Measurements from ENCODE around the gene SVBP. TPM values are rescaled to one million over a fixed set of nuclear protein-coding genes. Genes with fewer than 3 reads are reported as not detected.
A peak's percentile ranks its signal among the peaks of the same experiment; 100 is the strongest.

Gene SVBP
- total RNA-seq, 1 donor from 2014 or later = 7.3 TPM

DNA sequence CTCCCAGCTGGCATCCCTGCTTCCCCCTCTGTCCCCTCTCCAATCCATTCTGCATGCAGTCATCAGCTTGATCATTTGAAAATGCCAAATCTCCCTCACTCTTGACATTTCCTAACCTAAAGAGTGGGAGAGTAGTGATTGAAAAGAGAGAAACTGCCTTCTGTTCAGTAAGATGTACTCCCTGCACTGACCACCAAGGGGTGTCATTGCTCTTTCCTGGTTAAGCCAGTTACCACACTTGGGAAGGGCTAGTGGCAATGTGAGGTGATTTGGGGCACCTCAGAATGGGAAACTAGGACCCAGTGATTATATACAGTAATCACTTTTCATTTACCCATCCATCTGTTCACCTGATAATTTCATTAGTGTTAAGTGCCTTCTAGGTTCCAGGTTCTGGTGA lies 39.3 kb downstream of the SVBP start:
- Mint-ChIP-seq H3K27me3 (no peaks in the 10 kb centered on the region), H3K27ac (no peak overlapping the region), H3K36me3 (ENCODE audit: low read depth) (peaks cover 63% of the 10 kb centered on the region), H3K4me1 (peaks cover 27% of the 10 kb centered on the region), H3K9me3 (no peaks in the 10 kb centered on the region), H3K4me3 (no peak overlapping the region)
- intact Hi-C loops (cut with micrococcal nuclease) = loop anchor here (1.0 kb wide), 1 partner anchor 295 kb away; no protein-coding TSS in a partner anchor
- peak; percentile 83 for DNase-seq

- intact Hi-C loops (cut with micrococcal nuclease) = no loop called here
- Mint-ChIP-seq H3K4me3 (no peak overlapping the region), H3K27ac (no peak overlapping the region), H3K36me3 (ENCODE audit: low read depth) (peaks cover 61% of the 10 kb centered on the region), H3K9me3 (no peaks in the 10 kb centered on the region), H3K4me1 (peaks cover 31% of the 10 kb centered on the region), H3K27me3 (no peaks in the 10 kb centered on the region)
- DNase-seq = no peak
Observed at GRCh38 chr1:42776502-42776901, 40.7 kb downstream of the SVBP start.

GRCh38 chr1:42774928-42775526 lies 42.2 kb downstream of the SVBP start:
- Mint-ChIP-seq H3K27me3 (no peaks in the 10 kb centered on the region), H3K4me1 (peaks cover 30% of the 10 kb centered on the region), H3K4me3 (no peak overlapping the region), H3K27ac (no peak overlapping the region), H3K36me3 (ENCODE audit: low read depth) (peaks cover 59% of the 10 kb centered on the region), H3K9me3 (no peaks in the 10 kb centered on the region)
- intact Hi-C loops (cut with micrococcal nuclease) = no loop called here
- DNase-seq = no peak

- Mint-ChIP-seq H3K9me3 (no peaks in the 10 kb centered on the region), H3K4me1 (peaks cover 33% of the 10 kb centered on the region), H3K4me3 (no peak overlapping the region), H3K27me3 (no peaks in the 10 kb centered on the region), H3K36me3 (ENCODE audit: low read depth) (peaks cover 56% of the 10 kb centered on the region), H3K27ac (peak overlapping the region; percentile 39)
- intact Hi-C loops (cut with micrococcal nuclease) = no loop called here
- no peak for DNase-seq
Observed at GRCh38 chr1:42773420-42773819, 43.8 kb downstream of the SVBP start.

GRCh38 chr1:42769811-42770210 lies 47.4 kb downstream of the SVBP start:
- H3K27me3 Mint-ChIP-seq = no peaks in the 10 kb centered on the region
- H3K36me3 Mint-ChIP-seq (ENCODE audit: low read depth) = peaks cover 32% of the 10 kb centered on the region
- H3K4me3 Mint-ChIP-seq = no peak overlapping the region
- intact Hi-C loops (cut with micrococcal nuclease) = loop anchor here (5.0 kb wide), 2 partner anchors 152 to 433 kb away; partner anchors contain the start of gene FOXJ3
- H3K27ac Mint-ChIP-seq = no peak overlapping the region
- H3K4me1 Mint-ChIP-seq = peaks cover 31% of the 10 kb centered on the region
- H3K9me3 Mint-ChIP-seq = no peaks in the 10 kb centered on the region
- DNase-seq = no peak

DNA sequence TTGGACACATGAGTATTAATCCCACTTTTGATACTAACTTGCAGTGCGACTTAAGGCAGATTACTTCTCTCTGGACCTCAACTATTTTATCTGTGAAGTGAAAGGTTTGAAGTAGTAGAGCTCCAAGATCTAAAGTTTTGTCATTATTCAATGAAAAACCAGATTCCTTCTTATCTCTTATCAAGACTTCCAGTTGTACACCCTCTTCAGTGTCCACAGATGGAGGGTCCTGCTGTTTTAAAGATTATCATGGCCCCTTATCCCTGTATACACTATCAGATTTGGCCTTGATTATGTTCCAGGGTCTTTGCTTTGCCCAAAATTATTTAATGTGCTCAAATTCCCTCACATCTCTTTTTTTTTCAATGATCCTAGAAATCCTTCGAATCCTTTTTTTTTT lies 49.0 kb downstream of the SVBP start:
- Mint-ChIP-seq H3K9me3 (no peaks in the 10 kb centered on the region), H3K36me3 (ENCODE audit: low read depth) (peaks cover 21% of the 10 kb centered on the region), H3K4me1 (peaks cover 27% of the 10 kb centered on the region), H3K27ac (peak overlapping the region; percentile 93), H3K4me3 (no peak overlapping the region), H3K27me3 (no peaks in the 10 kb centered on the region)
- DNase-seq = no peak
- intact Hi-C loops (cut with micrococcal nuclease) = loop anchor here (5.0 kb wide), 2 partner anchors 154 to 431 kb away; partner anchors contain the start of gene FOXJ3

DNA sequence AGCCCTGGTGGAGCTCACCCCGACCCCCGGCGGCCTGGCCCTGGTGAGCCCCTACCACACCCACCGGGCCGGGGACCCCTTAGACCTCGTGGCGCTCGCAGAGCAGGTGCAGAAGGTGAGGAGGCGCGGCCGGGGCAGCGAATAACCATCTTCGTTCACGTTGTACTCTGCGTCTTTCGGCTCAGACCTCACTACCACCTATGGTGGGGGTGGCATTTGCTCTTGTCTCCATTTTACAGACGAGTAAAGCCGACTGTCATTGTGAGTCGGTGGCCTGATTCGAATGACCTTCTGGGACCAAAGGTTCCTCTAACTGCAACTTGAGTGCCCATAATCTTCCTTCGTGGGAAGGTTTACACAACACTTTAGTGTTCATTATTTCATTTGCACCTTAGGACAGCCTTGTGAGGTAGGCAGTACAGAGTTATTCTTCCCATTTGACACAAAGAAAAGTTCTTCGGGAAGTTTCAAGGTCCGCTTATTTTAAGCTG lies 49.6 kb downstream of the SVBP start:
- Mint-ChIP-seq H3K27me3 (no peaks in the 10 kb centered on the region), H3K4me1 (peaks cover 26% of the 10 kb centered on the region), H3K36me3 (ENCODE audit: low read depth) (peaks cover 19% of the 10 kb centered on the region), H3K9me3 (no peaks in the 10 kb centered on the region), H3K27ac (peak overlapping the region; percentile 93), H3K4me3 (no peak overlapping the region)
- intact Hi-C loops (cut with micrococcal nuclease) = loop anchor here (1.0 to 5.0 kb wide), 7 partner anchors 50 to 430 kb away; partner anchors contain the start of genes CCDC30, ERMAP, FOXJ3 and SVBP
- DNase-seq = no peak

DNA sequence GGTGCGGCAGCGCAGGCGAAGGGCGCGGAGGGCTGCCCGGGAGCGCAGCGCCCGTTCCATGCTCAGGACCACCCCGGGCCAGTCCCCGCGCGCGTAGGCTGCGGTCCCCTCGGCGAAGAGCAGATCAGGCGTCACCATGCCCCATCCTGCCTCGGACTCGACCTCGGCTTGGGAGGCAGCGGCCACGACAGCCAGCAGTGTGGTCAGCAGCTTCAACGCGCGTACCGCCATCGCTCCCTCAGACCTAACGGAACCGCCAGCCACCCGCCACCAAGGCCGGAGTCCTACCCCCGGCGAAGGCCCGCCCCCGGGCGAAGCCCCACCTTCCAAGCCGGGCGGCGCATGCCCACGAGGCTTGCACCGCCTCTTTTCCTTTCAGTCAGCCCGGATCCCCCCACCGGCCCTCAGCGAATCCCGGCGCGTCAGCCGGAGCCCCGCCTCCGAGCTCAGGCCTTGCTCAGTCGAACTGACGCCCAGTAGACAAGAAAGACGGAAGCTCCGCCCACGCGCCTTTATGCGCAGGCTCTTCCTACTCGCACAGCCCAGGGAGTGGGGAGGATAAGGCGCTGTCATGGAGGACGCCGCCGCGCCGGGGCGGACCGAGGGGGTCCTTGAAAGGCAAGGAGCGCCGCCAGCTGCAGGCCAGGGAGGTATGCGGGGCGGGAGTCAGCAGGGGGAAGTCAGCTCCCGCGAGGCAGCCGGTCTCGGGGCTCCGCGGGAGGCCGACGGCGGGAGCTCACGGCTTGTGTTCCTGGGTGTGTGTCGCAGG lies 50.3 kb downstream of the SVBP start, which contains the start of the genes C1orf50 and P3H1:
Gene C1orf50, plus strand, starts transcription at position 509 of the 769 bp plus-strand sequence. Its CDS starts 63 bp downstream, at position 572.
Gene P3H1, minus strand, starts transcription at position 288 of the 769 bp plus-strand sequence. Its CDS starts 57 bp downstream, at position 231.
- H3K4me3 Mint-ChIP-seq = no peak within 1 kb of the TSS
- no peaks in the 10 kb centered on the region for H3K27me3 Mint-ChIP-seq
- peaks cover 25% of the 10 kb centered on the region for H3K4me1 Mint-ChIP-seq
- H3K36me3 Mint-ChIP-seq (ENCODE audit: low read depth) = peaks cover 19% of the 10 kb centered on the region
- peak; percentile 100 for DNase-seq
- peak within 1 kb of the TSS; percentile 93 for H3K27ac Mint-ChIP-seq
- no peaks in the 10 kb centered on the region for H3K9me3 Mint-ChIP-seq
- intact Hi-C loops (cut with micrococcal nuclease) = loop anchor here (1.0 to 5.0 kb wide), 8 partner anchors 50 to 430 kb away; partner anchors contain the start of genes CCDC30, ERMAP, FOXJ3 and PPIH

DNA sequence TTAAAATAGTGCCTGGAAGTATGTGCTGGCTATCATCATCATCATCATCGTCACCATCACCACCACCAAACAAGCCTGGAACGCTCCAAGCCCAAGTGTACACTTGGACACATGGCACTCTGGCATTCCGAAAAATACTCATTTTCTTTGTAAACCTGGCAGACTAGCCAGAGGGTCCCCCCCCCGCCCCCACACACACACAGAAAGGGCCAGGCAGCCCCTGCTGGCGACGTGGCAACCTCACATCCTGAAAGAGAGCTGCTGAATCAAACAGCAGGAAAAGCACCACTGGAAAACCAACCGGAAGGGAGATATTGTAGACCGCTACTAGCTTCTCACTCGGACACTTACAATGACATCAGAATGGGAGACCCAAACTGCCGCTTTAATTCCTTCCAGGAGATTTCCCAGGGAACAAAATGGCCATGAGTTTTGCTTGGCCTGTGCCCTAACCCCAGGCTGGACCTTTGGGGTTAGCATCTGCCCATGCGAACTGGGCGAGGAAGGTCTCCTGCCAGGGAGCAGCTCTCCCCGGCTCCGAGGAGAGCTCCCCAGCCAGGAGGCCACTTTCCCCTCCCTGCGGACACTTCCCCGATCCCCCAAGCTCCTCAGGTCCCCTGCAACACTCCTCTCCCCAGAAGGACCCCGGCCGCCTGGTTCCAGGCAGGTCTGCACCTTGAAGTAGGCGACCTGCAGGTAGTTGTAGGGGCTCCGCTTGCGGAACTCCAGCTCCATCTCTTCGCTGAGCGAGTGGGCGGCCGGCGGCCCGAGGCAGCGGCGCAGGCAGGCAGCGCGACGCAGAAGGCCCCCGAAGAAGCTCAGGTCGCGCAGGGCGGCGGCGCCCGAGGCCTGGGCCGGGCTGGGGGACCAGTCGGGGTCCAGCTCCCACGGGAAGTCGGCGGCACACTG lies 51.1 kb downstream of the SVBP start:
- Mint-ChIP-seq H3K9me3 (no peaks in the 10 kb centered on the region), H3K27ac (no peak overlapping the region)

GRCh38 chr1:42765269-42765668 lies 51.9 kb downstream of the SVBP start:
- intact Hi-C loops (cut with micrococcal nuclease) = loop anchor here (5.0 kb wide), 2 partner anchors 157 to 428 kb away; partner anchors contain the start of gene FOXJ3
- no peaks in the 10 kb centered on the region for H3K27me3 Mint-ChIP-seq
- no peaks in the 10 kb centered on the region for H3K9me3 Mint-ChIP-seq
- no peak for DNase-seq
- H3K27ac Mint-ChIP-seq = no peak overlapping the region
- peaks cover 15% of the 10 kb centered on the region for H3K36me3 Mint-ChIP-seq (ENCODE audit: low read depth)
- H3K4me1 Mint-ChIP-seq = peaks cover 21% of the 10 kb centered on the region
- H3K4me3 Mint-ChIP-seq = no peak overlapping the region

More for the DNA sequence above, 51.1 kb downstream of the SVBP start:
- intact Hi-C loops (cut with micrococcal nuclease) = loop anchor here (1.0 to 5.0 kb wide), 4 partner anchors 108 to 429 kb away; partner anchors contain the start of genes CCDC30, FOXJ3 and PPIH
- Mint-ChIP-seq H3K4me3 (no peak overlapping the region), H3K4me1 (peaks cover 25% of the 10 kb centered on the region), H3K27me3 (no peaks in the 10 kb centered on the region), H3K36me3 (ENCODE audit: low read depth) (peaks cover 18% of the 10 kb centered on the region)
- DNase-seq = peak; percentile 76

DNA sequence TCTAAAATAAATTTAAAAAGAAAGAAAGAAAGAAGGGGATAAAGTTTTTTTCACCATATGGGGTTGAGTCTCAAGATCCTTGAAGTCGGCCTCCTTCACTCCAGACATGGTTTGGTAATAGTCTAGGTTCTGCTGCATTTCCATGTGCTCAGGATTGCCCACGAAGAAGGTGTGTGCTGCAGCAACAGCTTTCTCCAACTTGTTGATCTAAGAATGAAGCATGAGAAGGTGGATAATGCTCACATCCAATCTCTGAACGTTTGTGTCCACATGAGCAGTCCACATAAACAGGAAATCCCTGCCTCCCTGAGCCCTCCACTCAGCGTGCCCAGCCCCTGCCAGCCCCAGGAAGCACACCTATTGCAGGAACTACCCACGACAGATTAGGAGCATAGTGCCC lies 54.9 kb downstream of the SVBP start:
- peaks cover 22% of the 10 kb centered on the region for H3K36me3 Mint-ChIP-seq (ENCODE audit: low read depth)
- no peaks in the 10 kb centered on the region for H3K27me3 Mint-ChIP-seq

GRCh38 chr1:42761567-42761966 lies 55.6 kb downstream of the SVBP start:
- no peak overlapping the region for H3K4me3 Mint-ChIP-seq
- intact Hi-C loops (cut with micrococcal nuclease) = no loop called here
- no peak for DNase-seq
- H3K27me3 Mint-ChIP-seq = no peaks in the 10 kb centered on the region
- H3K4me1 Mint-ChIP-seq = peaks cover 4% of the 10 kb centered on the region
- no peak overlapping the region for H3K27ac Mint-ChIP-seq
- H3K36me3 Mint-ChIP-seq (ENCODE audit: low read depth) = peaks cover 27% of the 10 kb centered on the region
- H3K9me3 Mint-ChIP-seq = no peaks in the 10 kb centered on the region

More for the DNA sequence above, 54.9 kb downstream of the SVBP start:
- Mint-ChIP-seq H3K4me3 (no peak overlapping the region), H3K27ac (peak overlapping the region; percentile 34), H3K4me1 (peaks cover 4% of the 10 kb centered on the region), H3K9me3 (no peaks in the 10 kb centered on the region)
- DNase-seq = no peak
- intact Hi-C loops (cut with micrococcal nuclease) = no loop called here

DNA sequence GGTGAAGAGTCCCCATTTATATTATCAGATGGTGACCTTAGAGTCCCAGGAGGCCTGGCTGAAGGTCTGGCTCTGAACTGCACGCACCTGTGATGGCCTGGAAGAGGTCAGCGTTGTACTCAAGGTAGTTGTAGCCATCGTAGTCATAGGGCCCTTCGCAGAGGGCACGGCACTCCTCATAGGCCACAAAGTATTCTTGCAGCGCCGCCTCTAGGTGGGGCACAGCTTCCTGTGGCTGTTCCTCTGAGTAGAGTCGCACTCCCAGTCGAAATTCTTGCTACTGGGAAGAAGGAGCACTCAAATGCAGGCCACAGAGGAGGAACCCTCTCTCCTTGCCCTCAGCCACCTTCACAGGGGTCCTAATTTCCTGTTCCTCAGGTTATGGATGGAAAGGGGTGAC lies 58.1 kb downstream of the SVBP start:
- Mint-ChIP-seq H3K36me3 (ENCODE audit: low read depth) (peaks cover 47% of the 10 kb centered on the region), H3K27ac (no peak overlapping the region)

More for the DNA sequence above, 58.1 kb downstream of the SVBP start:
- Mint-ChIP-seq H3K4me3 (no peak overlapping the region), H3K27me3 (no peaks in the 10 kb centered on the region), H3K9me3 (no peaks in the 10 kb centered on the region), H3K4me1 (peaks cover 4% of the 10 kb centered on the region)
- intact Hi-C loops (cut with micrococcal nuclease) = no loop called here
- DNase-seq = no peak

All from activated CD4-positive, alpha-beta T cell treated with anti-CD3 and anti-CD28 coated beads, Interleukin-2, amount 10 ng/mL, durations not matched to agents 24 days and 14 days (primary cell).